Hepatocyte (in vitro differentiated cells): ENCODE measurements around the gene KRAS.
"Not testable (repeated sequence)": the region's sequence is repeated elsewhere in the genome, so short reads cannot be mapped to it uniquely, and the experiment has no call there.

ENCODE experiments used
- EZH2 ChIP-seq: fragments of 200-600 bp; sonication (generic); IDR thresholded peaks from 2 replicates; pipeline ENCODE4 v1.6.1; 2016; ENCODE audit warnings: antibody characterized with exemption, mild to moderate bottlenecking, borderline replicate concordance
- TF ChIP-seq, protein P1 (sequence below): fragments of 200-600 bp; sonication (generic); IDR thresholded peaks from 2 replicates; pipeline ENCODE4 v1.5.1; 2016; ENCODE audit warnings: antibody characterized with exemption, mild to moderate bottlenecking; ENCODE audit not compliant: poor library complexity

- TF ChIP-seq, protein P1, sequence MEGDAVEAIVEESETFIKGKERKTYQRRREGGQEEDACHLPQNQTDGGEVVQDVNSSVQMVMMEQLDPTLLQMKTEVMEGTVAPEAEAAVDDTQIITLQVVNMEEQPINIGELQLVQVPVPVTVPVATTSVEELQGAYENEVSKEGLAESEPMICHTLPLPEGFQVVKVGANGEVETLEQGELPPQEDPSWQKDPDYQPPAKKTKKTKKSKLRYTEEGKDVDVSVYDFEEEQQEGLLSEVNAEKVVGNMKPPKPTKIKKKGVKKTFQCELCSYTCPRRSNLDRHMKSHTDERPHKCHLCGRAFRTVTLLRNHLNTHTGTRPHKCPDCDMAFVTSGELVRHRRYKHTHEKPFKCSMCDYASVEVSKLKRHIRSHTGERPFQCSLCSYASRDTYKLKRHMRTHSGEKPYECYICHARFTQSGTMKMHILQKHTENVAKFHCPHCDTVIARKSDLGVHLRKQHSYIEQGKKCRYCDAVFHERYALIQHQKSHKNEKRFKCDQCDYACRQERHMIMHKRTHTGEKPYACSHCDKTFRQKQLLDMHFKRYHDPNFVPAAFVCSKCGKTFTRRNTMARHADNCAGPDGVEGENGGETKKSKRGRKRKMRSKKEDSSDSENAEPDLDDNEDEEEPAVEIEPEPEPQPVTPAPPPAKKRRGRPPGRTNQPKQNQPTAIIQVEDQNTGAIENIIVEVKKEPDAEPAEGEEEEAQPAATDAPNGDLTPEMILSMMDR = not testable (repeated sequence)
- not testable (repeated sequence) for TF ChIP-seq EZH2
Observed at GRCh38 chr12:25292810-25293221, 42.1 kb upstream of the KRAS start.
